Adrenal gland (tissue), 12 donors: ENCODE results near the gene RADIL. TPM values are rescaled to one million over a fixed set of nuclear protein-coding genes. Genes with fewer than 3 reads are reported as not detected.
"Not testable (repeated sequence)": the region's sequence is repeated elsewhere in the genome, so short reads cannot be mapped to it uniquely, and the experiment has no call there.

Source experiments
- DNase-seq, 7 donors: peaks; one replicate each; pipeline ENCODE4 v3.0.0-alpha.2; 2019 to 2020
- H3K27ac ChIP-seq, 5 donors: fragments of 200-600 bp; sonication (generic) in 4 of 5; 1 replicate in 3 of 5; 2 replicates in 2 of 5; pipeline versions ENCODE4 v1.5.1 to v1.8.0; 2016 to 2020; ENCODE audit warnings: mild to moderate bottlenecking in 1 of 5
- H3K27me3 ChIP-seq: fragments of 200-600 bp; 2 replicates; pipeline ENCODE4 v1.8.0; 2021
- H3K36me3 ChIP-seq, 2 donors: fragments of 200-600 bp; replicated peaks in 1 of 2; 1 replicate in 1 of 2; 2 replicates in 1 of 2; pipeline versions ENCODE4 v1.5.1 to v1.8.0; 2018 to 2022
- H3K4me1 ChIP-seq, 2 donors: fragments of 200-600 bp; replicated peaks in 1 of 2; 1 replicate in 1 of 2; 2 replicates in 1 of 2; pipeline versions ENCODE4 v1.5.1 to v1.8.0; 2018 to 2021
- H3K4me3 ChIP-seq, 4 donors: fragments of 200-600 bp; sonication (generic) in 3 of 4; one replicate each; pipeline ENCODE4 v1.5.1; 2016 to 2018
- H3K9me3 ChIP-seq, 3 donors: fragments of 200-600 bp; sonication (generic) in 1 of 3; replicated peaks in 1 of 3; 1 replicate in 2 of 3; 2 replicates in 1 of 3; pipeline versions ENCODE4 v1.5.1 to v1.8.0; 2016 to 2021
- CTCF ChIP-seq, 6 experiments: fragments of 450-650 bp in 4 of 6; fragments of 200-600 bp in 2 of 6; sonication (generic) in 1 of 6; IDR thresholded peaks; 1 replicate in 5 of 6; 2 replicates in 1 of 6; pipeline versions ENCODE4 v1.5.1 to v1.8.0; 2016 to 2021; ENCODE audit warnings: antibody characterized with exemption in 6 of 6, mild to moderate bottlenecking in 2 of 6, moderate library complexity in 1 of 6
- POLR2A ChIP-seq, 2 donors: fragments of 450-650 bp; IDR thresholded peaks; one replicate each; pipeline ENCODE4 v1.6.1; 2017; ENCODE audit warnings: antibody characterized with exemption in 2 of 2, mild to moderate bottlenecking in 2 of 2, moderate library complexity in 1 of 2
- WGBS, 4 donors: extraction: QIAGEN DNeasy Blood & Tissue Kit in 2 of 4; methylation state at CpG; one replicate each; pipeline versions ENCODE4 v1.1.5 to v1.1.7; 2013 to 2017; 5-methylcytosine and 5-hydroxymethylcytosine counted together
- intact Hi-C, 2 donors: fragments of 100-400 bp; cut with DNase I; formaldehyde crosslinking; loops; one replicate each; pipeline versions ENCODE4 v1.14.1 to v1.15.0; 2022 to 2023
- polyA plus RNA-seq, 3 donors: library from polyadenylated mRNA; stranded (reverse); fragments of 200-250 nt in 2 of 3; fragments of 350-450 nt in 1 of 3; fragmentation: Illumina TruSeq in 1 of 3; extraction: RNeasy Lipid Tissue Mini Kit (QIAGEN cat#74804) in 1 of 3; gene quantifications; one replicate each; pipeline ENCODE4 v1.2.3, GENCODE V29; 2013 to 2014
- total RNA-seq, 9 donors: library from RNA; depleted of rRNA in 4 of 9; stranded (reverse); fragments of >200 nt in 4 of 9; fragments of 120-200 nt in 1 of 9; fragmentation: NEBNext Ultra II Directional in 1 of 9; extraction: Animal tissue kit (Norgen Biotek cat#: 25700) in 1 of 9; gene quantifications; one replicate each; pipeline versions ENCODE4 v1.1.0 to v1.2.4, GENCODE V29; 2013 to 2023
- donor health status: healthy with polysubstance abuse.
- donor health status: Bipolar disorder and iron deficiency.
- donor health status: DM: yes; HTN: yes; CAD: no.
- donor health status: DM: no; HTN: no; CAD: no.
- donor health status: DM: no; HTN: no; CAD: no.
- donor health status: DM: yes; HTN: yes; CAD: no.

Gene RADIL
- total and polyA plus RNA-seq, 12 donors = 0.16 to 7.8 (median 1.4) TPM

DNA sequence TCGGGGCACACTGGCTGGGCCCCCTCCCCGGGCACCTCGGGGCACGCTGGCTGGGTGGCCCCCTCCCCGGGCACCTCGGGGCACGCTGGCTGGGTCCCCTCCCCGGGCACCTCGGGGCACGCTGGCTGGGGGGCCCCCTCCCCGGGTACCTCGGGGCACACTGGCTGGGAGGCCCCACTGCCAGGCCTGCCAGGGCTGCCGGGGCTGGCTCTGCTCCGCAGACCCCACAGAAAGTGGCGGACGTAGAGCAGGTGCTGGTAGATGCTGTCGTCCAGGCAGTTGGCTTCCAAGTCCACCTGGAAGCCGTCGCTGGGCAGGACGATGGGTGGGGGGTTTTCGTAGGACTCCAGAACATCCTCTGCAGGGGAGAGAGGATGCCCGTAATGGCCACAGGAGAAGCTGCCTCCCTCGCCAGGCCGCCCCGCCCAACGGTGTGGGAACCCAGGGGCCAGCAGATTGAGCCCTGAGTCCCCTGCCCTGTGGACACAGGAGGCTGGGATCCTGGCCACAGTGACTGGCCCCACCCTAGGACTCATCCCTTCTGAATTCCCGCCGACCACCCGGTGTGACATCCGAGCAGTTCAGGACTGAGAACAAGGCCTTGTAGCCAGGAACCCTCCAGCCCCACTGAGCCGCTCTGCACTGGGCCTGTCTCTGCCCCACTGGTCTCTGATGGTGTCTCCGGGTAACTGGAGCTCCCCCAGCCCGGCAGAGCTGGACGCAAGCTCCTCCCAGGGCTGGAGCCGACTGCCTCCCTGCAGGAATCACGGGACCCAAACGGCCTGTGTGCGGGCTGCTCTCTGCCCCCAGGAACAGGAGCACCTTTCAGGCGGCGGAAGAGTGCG lies 79.9 kb downstream of the RADIL start:
- Histone ChIP-seq H3K4me3 (no peak overlapping the region), H3K27ac (no peak overlapping the region), H3K4me1 (no peaks in the 10 kb centered on the region), H3K9me3 (no peaks in the 10 kb centered on the region), H3K27me3 (no peaks in the 10 kb centered on the region), H3K36me3 (no peaks in the 10 kb centered on the region)
- 75 to 81% (median 77%) methylated on average over 12 to 41 of the region's 41 CpGs for WGBS, 4 donors
- intact Hi-C loops = no loop called here
- TF ChIP-seq POLR2A (IDR thresholded peaks at IDR 0.05) (no peak), CTCF (IDR thresholded peaks at IDR 0.05) (no peak)
- DNase-seq = no peak

DNA sequence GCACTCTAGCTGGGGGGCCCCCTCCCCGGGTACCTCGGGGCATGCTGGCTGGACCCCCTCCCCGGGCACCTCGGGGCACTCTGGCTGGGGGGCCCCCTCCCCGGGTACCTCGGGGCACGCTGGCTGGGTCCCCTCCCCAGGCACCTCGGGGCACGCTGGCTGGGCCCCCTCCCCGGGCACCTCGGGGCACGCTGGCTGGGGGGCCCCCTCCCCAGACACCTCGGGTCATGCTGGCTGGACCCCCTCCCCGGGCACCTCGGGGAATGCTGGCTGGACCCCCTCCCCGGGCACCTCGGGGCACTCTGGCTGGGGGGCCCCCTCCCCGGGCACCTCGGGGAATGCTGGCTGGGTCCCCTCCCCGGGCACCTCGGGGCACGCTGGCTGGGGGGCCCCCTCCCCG lies 80.9 kb downstream of the RADIL start:
- intact Hi-C loops, H3K4me1 ChIP-seq, H3K36me3 ChIP-seq, H3K27me3 ChIP-seq, H3K9me3 ChIP-seq, H3K4me3 ChIP-seq, DNase-seq, H3K27ac ChIP-seq: not testable (repeated sequence)
- WGBS, 4 donors = 80 to 86% methylated on average over 14 to 23 of the region's 23 CpGs; no CpG with 5 or more reads in 2 of the 4 donors

DNA sequence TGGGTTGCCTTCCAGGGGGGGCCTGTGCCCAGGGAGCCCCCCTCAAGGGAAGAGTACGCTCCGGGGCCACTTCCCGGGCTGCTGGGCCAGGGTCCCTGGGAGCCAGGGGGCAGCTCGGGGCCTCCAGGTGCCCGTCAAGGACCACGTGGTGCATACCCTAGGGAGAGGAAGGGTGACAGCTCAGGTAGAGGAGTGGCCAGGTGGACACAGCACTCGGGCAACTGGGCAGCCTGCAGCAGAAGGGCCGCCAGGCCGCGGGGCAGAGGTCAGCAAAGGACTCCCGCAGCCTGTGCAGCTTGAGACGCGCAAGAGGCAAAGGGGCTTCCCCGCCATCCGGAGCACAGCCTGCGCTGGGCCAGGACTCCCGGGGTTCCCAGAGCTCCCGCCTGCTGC lies 81.7 kb downstream of the RADIL start:
- H3K27ac ChIP-seq = no peak overlapping the region
- WGBS, 4 donors = 81 to 100% (median 85%) methylated on average over 3 to 18 of the region's 18 CpGs
- H3K36me3 ChIP-seq = no peaks in the 10 kb centered on the region
- TF ChIP-seq CTCF (IDR thresholded peaks at IDR 0.05) (no peak), POLR2A (IDR thresholded peaks at IDR 0.05) (no peak)
- H3K4me1 ChIP-seq = no peaks in the 10 kb centered on the region
- H3K4me3 ChIP-seq = no peak overlapping the region
- no peaks in the 10 kb centered on the region for H3K9me3 ChIP-seq
- no peak for DNase-seq
- H3K27me3 ChIP-seq = no peaks in the 10 kb centered on the region
- intact Hi-C loops = no loop called here

DNA sequence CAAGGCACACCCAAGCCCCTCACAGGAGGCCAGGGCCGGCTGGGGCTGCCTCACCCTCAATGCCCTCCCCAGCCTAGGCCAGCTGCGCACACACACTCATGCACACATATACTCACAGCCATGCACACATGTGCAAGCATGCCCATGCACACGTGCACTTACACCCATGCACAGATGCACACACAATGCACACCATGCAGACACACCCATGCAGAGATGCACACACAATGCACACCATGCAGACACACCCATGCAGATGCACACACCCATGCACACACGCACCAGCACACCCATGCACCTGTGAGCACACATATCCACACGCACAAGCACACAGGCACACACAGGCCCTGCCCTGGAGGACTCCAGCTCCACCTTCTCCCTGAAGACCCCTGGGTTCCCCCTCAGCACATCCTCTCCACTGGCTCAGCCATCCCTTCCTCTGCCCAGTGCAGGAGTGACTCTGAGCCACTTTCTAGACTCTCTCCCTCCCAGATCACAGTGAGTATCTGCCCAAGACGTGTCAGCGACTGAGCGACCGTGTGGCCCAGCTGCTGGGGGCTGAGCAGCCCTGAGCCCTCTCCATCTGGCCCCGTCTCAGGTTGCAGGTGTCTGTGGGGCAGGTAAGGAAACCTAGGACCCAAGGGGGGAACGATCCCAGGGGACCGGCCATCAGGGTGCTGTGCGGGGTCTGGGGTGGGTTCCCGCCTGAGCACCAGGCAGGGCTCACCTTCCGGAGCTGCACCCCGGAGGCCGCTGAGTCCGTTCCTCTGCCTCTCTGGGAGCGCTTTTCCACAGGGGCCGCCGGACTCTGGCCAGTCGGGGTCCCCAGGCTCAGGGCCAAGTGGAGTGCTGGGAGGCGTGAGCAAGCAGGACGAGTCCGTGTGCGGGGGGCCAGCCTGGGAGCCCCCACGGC lies 82.3 kb downstream of the RADIL start:
- TF ChIP-seq POLR2A (IDR thresholded peaks at IDR 0.05) = no peak
- no peak for TF ChIP-seq CTCF (IDR thresholded peaks at IDR 0.05)
- intact Hi-C loops = no loop called here
- Histone ChIP-seq H3K4me3 (no peak overlapping the region), H3K36me3 (no peaks in the 10 kb centered on the region), H3K27me3 (no peaks in the 10 kb centered on the region), H3K4me1 (no peaks in the 10 kb centered on the region), H3K9me3 (no peaks in the 10 kb centered on the region), H3K27ac (no peak overlapping the region)
- WGBS, 4 donors = 85 to 91% (median 88%) methylated on average over 11 to 27 of the region's 27 CpGs
- DNase-seq = no peak
